ENCODE data around the gene LHFPL3.

The LHFPL3 gene

DNA sequence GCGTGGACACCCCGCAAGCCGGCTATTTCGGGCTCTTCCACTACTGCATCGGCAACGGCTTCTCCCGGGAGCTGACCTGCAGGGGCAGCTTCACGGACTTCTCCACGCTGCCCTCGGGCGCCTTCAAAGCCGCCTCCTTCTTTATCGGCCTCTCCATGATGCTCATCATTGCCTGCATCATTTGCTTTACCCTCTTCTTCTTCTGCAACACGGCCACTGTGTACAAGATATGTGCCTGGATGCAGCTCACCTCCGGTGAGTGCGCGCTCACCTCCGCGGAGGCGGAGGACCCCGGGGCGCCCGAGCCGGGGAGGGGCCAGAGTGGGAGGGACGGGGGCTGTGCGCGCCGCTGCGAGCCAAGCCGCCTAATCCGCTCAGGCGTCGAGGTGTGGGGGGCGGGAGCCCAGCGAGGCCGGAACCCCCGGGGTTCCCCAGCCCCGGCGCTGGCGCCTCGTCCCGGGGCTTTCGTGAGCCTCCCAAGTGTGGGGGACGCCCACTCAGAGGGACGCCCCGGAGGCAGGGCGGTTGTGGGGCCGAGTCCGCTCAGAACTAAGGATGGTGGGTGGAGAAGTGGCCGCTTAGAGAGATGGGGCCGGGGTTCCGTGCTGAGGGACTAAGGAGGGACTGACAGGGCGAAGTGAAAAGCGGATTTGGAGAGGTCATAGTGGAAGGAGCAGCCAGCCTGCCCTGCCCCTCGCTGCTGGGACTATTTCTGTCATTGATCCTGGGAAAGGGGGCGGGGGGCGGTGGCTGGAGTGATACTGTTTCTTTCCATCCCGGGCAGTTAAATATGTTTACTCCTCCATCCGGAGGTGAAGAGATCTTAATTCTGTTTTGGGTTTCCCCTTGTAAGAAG, 795 bp downstream of the LHFPL3 start:
- H3K4me3 ChIP-seq (ENCODE audit: low read depth, low read length), result no peak overlapping the region
- no peak for TF ChIP-seq CTCF (IDR thresholded peaks at IDR 0.05; ENCODE audit: low read depth, low read length, missing control alignments)
- DNase-seq (ENCODE audit: low read depth), result no peak

- peak; percentile 36 for TF ChIP-seq CTCF (IDR thresholded peaks at IDR 0.05; ENCODE audit: low read depth, low read length, missing control alignments)
- DNase-seq (ENCODE audit: low read depth), result no peak
- H3K4me3 ChIP-seq (ENCODE audit: low read depth, low read length), result no peak overlapping the region
Measured at GRCh38 chr7:104341546-104341945, 13.1 kb downstream of the LHFPL3 start.

DNA sequence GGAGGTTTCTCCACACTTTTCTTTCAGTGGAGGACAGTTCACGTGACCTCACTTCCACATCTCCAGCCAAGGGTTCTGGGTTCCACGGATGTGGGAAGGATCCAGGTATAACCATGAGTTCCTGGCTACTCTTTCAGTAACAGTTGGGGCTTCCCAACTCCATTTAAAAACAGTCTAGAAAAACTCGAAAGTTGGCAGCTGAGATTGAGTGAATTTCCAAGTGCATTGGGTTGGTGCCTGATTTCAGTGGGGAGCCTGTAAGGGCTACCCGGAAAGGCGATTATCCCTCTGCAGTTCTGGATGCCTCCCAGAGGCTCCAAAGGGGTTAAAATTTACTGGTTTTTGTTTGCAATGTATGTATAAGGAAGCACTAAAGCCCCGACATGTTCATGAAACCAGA, 24.3 kb downstream of the LHFPL3 start:
- H3K4me3 ChIP-seq (ENCODE audit: low read depth, low read length), result no peak overlapping the region
- DNase-seq (ENCODE audit: low read depth), result no peak
- TF ChIP-seq CTCF (IDR thresholded peaks at IDR 0.05; ENCODE audit: low read depth, low read length, missing control alignments), result no peak

DNA sequence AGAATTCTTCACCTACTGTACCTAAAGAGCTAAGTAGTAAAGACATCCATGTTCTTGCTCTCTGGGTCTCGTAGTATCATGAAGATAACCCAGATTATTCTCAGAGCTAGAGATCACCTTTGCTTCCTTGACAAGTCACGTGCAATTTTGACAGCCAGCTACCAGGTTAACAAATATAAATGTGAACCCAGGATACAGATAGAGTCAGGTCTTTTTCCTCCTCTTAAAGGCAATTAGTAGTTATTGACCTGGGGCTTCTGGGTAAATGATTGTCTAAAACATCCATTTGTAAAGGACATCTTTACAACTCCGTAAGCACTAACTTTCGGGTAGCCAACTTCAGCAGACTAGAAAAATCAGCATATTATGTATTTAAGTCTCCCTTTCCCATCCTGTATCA, 28.8 kb downstream of the LHFPL3 start:
- no peak for DNase-seq (ENCODE audit: low read depth)
- TF ChIP-seq CTCF (IDR thresholded peaks at IDR 0.05; ENCODE audit: low read depth, low read length, missing control alignments), result no peak
- no peak overlapping the region for H3K4me3 ChIP-seq (ENCODE audit: low read depth, low read length)

DNA sequence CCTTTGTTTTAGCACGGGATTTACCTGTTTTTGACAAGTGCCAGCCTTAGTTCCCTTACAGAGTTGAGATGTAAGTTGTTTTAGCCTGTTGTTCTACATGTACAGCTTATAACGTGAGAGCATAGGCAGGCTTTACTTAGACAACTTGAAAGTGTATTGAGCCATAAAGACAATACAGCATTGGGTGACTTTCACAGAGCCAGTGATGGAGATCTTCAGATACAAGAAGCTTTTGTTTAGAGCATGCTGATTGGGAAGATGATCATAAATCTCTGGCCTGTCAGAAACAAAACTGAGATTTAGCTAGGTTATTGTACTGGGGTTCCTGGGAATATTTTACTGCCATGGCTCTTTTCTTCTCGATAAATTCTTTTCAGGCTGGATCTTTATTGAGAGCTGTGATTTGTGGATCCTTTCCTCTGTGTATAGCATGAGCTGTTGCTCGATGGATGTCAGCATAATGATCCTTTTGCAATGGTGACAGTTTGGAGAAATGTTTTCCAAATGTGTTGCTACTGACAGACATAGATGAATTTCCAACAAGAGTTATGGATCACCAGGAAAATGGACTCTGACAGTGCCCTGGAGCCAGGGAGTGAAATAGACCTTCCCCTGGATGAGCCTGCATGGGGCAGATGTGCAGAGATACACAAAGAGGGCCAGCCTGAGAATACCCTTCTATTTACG, 30.2 kb downstream of the LHFPL3 start:
- no peak overlapping the region for H3K4me3 ChIP-seq (ENCODE audit: low read depth, low read length)
- DNase-seq (ENCODE audit: low read depth), result no peak
- TF ChIP-seq CTCF (IDR thresholded peaks at IDR 0.05; ENCODE audit: low read depth, low read length, missing control alignments), result no peak

DNA sequence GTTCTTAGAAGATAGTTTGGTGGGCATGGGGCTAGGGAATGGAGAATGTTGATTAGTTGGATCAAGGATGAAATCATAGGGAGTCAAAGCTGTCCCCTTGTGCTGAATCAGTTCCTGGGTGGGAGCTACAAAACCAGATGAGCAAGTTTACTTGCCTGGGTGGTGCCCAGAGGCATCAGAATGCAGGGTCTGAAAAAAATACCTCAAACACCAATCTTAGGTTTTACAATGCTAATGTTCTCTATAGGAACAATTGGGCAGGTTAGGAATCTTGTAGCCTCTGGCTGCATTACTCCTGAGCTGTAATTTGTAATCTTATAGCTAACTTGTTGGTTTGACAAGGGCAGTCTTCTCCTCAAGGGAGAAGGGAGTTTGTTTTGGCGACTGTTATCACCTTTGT, 34.4 kb downstream of the LHFPL3 start:
- DNase-seq (ENCODE audit: low read depth), result no peak
- H3K4me3 ChIP-seq (ENCODE audit: low read depth, low read length), result no peak overlapping the region
- no peak for TF ChIP-seq CTCF (IDR thresholded peaks at IDR 0.05; ENCODE audit: low read depth, low read length, missing control alignments)

All from GM12864 (cell line).